A673 (cell line): Measurements from ENCODE around the gene FGD6.

Experiments
- EZH2 ChIP-seq: fragments of 200-600 bp; sonication (generic); IDR thresholded peaks from 2 replicates; pipeline ENCODE4 v1.6.1; 2017; ENCODE audit warnings: borderline replicate concordance, low read depth, mild to moderate bottlenecking, mixed read lengths, antibody characterized with exemption, low read length; ENCODE audit not compliant: poor library complexity, severe bottlenecking
- TF ChIP-seq, protein P1 (sequence below): fragments of 300-800, 200-600 bp; sonication (generic); conservative IDR thresholded peaks from 2 replicates; pipeline ENCODE4 v1.5.1; 2017; ENCODE audit warnings: low read depth, mild to moderate bottlenecking, antibody characterized with exemption, low read length, moderate library complexity, mixed read lengths

DNA sequence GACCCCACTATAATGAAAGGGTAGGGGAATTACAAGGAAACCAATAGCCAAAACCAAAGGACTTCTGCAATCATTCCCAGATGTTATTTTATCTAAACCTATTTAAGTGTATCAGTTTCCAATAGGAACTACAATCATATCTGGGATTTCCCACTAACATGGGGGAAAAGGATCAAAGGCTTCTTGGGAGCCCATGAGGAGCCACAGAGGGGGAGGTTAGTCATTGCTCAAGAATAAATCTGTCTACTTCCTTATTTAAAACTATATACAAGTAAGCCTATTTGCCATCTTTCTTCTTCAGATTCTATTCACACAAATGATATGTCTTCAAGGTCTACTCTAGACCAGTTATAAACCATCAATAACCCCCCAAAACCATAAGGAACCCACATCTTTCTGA, 33.1 kb downstream of the FGD6 start:
- TF ChIP-seq, protein P1, sequence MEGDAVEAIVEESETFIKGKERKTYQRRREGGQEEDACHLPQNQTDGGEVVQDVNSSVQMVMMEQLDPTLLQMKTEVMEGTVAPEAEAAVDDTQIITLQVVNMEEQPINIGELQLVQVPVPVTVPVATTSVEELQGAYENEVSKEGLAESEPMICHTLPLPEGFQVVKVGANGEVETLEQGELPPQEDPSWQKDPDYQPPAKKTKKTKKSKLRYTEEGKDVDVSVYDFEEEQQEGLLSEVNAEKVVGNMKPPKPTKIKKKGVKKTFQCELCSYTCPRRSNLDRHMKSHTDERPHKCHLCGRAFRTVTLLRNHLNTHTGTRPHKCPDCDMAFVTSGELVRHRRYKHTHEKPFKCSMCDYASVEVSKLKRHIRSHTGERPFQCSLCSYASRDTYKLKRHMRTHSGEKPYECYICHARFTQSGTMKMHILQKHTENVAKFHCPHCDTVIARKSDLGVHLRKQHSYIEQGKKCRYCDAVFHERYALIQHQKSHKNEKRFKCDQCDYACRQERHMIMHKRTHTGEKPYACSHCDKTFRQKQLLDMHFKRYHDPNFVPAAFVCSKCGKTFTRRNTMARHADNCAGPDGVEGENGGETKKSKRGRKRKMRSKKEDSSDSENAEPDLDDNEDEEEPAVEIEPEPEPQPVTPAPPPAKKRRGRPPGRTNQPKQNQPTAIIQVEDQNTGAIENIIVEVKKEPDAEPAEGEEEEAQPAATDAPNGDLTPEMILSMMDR: no peak
- no peak for TF ChIP-seq EZH2
